Measurements from ENCODE around the gene GRID1.

Gene GRID1

GRCh38 chr10:85602306-85602705, 764.3 kb downstream of the GRID1 start:
- DNase-seq = no peak

DNA sequence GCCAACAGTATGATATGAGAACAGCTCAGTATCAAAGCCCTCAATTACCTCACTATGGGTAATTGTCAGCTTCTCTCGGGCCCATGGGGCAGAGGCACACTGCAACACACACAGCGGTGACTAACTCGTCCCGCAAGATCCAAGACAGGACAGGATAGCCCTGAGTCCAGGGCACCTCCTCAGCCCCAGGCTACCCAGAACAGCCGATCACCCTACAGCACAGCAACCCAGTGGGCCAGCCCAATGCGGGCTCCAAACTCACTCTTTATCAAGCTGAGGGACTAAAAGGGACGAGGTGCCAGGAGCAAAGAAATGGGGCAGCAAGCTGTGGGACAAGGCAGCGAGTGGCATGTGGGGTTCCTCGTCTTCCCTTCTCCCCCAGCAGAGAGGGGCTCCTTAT, 765.1 kb downstream of the GRID1 start:
- DNase-seq = no peak

DNA sequence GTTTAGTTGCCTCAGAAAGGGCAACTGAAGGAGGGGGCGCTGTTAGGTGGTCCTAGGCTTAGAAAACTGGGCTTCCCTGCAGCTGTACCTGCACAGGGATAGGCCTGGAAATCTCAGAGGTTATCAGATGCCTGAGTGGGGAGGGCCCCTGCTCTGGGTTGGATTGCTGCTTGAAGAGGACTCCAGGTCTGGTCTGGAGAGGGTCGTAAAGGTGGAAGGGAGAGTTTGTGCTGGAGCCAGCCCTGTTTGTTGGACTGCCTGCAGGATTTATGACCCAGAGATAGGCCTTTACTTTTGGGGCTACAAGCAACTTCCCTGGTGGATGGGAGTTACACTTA, 765.9 kb downstream of the GRID1 start:
- DNase-seq = no peak

GRCh38 chr10:85600026-85600743, 766.4 kb downstream of the GRID1 start:
- no peak for DNase-seq

DNA sequence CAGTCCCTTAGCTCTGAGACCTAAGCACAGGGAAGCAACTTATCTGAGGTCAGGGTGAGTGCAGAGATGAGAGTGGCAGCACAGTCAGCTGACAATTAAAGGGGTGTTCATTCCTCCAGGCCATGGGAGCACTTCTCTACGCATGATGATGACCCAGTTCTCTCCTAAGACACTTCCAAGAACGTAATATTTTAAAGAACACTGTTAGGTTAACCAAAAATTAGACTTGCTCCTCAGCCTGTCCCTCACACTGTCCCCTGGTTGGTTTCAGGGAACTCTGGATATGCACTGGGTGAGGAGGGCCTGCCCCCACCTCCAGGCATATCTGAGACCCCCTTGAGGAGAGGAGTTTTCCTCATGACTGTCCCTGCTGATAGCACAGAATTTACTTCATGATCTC, 767.5 kb downstream of the GRID1 start:
- no peak for DNase-seq

GRCh38 chr10:85598646-85599045, 767.9 kb downstream of the GRID1 start:
- no peak for DNase-seq

- no peak for DNase-seq
Observed at GRCh38 chr10:85597006-85597405, 769.6 kb downstream of the GRID1 start.

- DNase-seq = no peak
Observed at GRCh38 chr10:85596389-85596788, 770.2 kb downstream of the GRID1 start.

DNA sequence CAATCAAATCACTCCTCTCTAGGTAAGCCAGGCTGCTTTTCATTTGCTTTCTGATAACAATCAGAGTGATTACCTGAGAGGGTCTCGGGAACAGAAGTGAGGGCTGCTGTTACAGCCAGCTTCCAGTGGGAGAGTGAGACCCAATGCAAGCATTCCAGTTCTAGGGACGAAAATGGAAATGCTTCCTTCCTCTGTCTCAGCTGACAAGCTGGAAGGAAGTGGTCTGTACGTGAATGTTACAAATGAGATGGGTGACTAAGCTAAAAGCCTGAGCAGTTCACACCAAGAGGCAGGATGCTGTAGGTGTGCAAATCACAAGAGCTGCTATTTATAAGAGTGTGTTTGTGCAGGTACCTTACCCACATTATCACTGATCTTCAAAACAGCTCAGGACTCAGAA, 772.4 kb downstream of the GRID1 start:
- DNase-seq = no peak

- no peak for DNase-seq
Observed at GRCh38 chr10:85593226-85593772, 773.3 kb downstream of the GRID1 start.

DNA sequence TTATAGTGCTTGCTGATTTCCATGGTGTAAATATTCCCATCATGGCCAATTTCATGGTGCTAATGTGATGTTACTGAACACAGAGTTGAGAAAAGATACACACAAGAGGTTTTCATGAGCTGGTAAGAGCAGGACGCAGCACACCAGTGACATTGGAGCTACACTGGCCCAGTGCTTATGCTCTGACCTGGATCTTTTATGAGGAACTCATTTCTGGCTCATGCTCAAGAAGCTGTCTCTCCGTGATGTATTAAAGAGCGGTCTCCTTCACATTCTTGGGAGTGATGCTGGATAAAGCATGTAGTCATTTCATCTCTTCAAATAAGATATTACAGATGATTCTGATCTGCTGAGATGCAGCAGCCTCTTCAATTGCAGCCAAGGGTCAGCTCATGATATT, 785.2 kb downstream of the GRID1 start:
- DNase-seq = no peak

- no peak for DNase-seq
Observed at GRCh38 chr10:85580585-85580984, 786.0 kb downstream of the GRID1 start.

DNA sequence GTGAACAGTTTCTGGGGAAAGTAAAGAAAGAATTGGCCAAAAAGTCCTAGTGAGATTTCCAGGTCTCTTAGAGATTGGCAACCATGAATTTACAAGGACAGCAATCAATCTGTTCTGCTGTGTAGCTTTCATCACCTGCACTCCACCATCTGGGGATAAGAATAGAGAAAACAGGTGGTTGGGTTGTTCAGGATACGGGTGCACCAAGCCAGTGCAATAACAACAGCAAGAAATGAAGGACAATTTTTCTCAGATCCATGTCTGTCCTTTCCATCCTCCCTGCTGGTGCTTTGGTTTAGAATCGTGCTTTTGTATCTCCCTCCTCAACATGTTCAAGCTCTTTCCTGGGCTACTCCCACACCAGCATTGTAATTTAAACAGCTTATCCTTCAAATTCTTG, 787.7 kb downstream of the GRID1 start:
- no peak for DNase-seq

GRCh38 chr10:85575441-85575840, 791.2 kb downstream of the GRID1 start:
- no peak for DNase-seq

DNA sequence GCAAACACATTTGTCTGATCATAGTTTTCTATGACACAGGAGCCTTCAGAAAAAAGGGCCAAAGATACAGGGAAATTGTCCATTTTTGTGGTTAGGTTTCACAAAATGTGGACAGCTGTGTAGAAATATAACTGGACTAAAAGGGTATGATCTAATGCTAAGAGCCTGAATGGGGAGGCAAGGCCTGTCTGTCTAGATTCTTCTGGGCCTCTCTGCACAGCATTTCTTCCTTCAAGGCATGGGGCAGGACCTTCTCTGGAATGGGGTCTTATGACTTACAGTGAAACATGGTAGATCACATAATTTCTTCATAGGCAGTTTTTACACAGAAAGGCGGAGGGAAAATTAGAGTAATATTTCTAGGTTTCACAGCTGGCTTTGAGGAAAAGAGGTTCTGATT, 795.7 kb downstream of the GRID1 start:
- DNase-seq = no peak

GRCh38 chr10:85565381-85565780, 801.2 kb downstream of the GRID1 start:
- no peak for DNase-seq

- DNase-seq = no peak
Observed at GRCh38 chr10:85558533-85558932, 808.1 kb downstream of the GRID1 start.

GRCh38 chr10:85557706-85558105, 808.9 kb downstream of the GRID1 start:
- DNase-seq = no peak

- no peak for DNase-seq
Observed at GRCh38 chr10:85557077-85557476, 809.5 kb downstream of the GRID1 start.

All from activated CD8-positive, alpha-beta memory T cell treated with anti-CD3 and anti-CD28 coated beads, Interleukin-2, amount 50 U/mL, for 4 hours (primary cell).